Transverse colon (tissue), 4 donors: ENCODE measurements around the gene ARHGEF16. TPM values are rescaled to one million over a fixed set of nuclear protein-coding genes. Genes with fewer than 3 reads are reported as not detected.

Experiments used
- DNase-seq: peaks from one replicate; pipeline ENCODE4 v3.0.0-alpha.2; 2019
- H3K27ac ChIP-seq, 4 donors: fragments of 200-600 bp; sonication (generic); 2 replicates each; pipeline ENCODE4 v1.5.1; 2016 to 2018; ENCODE audit warnings: inconsistent platforms in 4 of 4
- H3K27me3 ChIP-seq: fragments of 200-600 bp; sonication (generic); 2 replicates; pipeline ENCODE4 v1.5.1; 2017; ENCODE audit warnings: inconsistent platforms
- H3K36me3 ChIP-seq, 4 donors: fragments of 200-600 bp; sonication (generic); 2 replicates each; pipeline ENCODE4 v1.5.1; 2017 to 2019; ENCODE audit warnings: inconsistent platforms in 4 of 4
- H3K4me1 ChIP-seq, 4 donors: fragments of 200-600 bp; sonication (generic); 2 replicates each; pipeline ENCODE4 v1.5.1; 2017 to 2020; ENCODE audit warnings: inconsistent platforms in 4 of 4
- H3K4me3 ChIP-seq, 4 donors: fragments of 200-600 bp; sonication (generic); 1 replicate in 1 of 4; 2 replicates in 3 of 4; pipeline versions ENCODE4 v1.5.1 to v1.6.1; 2017 to 2019; ENCODE audit warnings: inconsistent platforms in 4 of 4
- H3K9me3 ChIP-seq, 2 donors: fragments of 200-600 bp; sonication (generic); 2 replicates each; pipeline ENCODE4 v1.5.1; 2017 to 2019; ENCODE audit warnings: inconsistent platforms in 2 of 2
- EP300 ChIP-seq: sonication (generic); formaldehyde crosslinking; IDR thresholded peaks from one replicate; pipeline ENCODE4 v1.6.1; 2017; ENCODE audit warnings: antibody characterized with exemption, low read depth
- POLR2A ChIP-seq: fragments of 450-650 bp; IDR thresholded peaks from one replicate; pipeline ENCODE4 v1.6.1; 2016; ENCODE audit warnings: antibody characterized with exemption, mild to moderate bottlenecking, moderate library complexity
- POLR2AphosphoS5 ChIP-seq, 3 donors: sonication (generic); formaldehyde crosslinking; IDR thresholded peaks; one replicate each; pipeline ENCODE4 v1.6.1; 2016; ENCODE audit warnings: antibody characterized with exemption in 3 of 3
- WGBS, 2 donors: methylation state at CpG; one replicate each; pipeline ENCODE4 v1.1.5; 2018; ENCODE audit warnings: low coverage in 1 of 2; 5-methylcytosine and 5-hydroxymethylcytosine counted together
- in situ Hi-C, 4 donors: fragments of 200-750 bp; cut with MboI; loops; one replicate each; pipeline versions ENCODE4 v1.15.0 to v1.15.1; 2017; ENCODE audit warnings: low sequenced_read_pairs in 3 of 4, low pct_ligation_motif_present in 1 of 4, low pct_unique_long_range_greater_than_20kb in 1 of 4
- intact Hi-C: fragments of 100-400 bp; cut with DNase I; formaldehyde crosslinking; loops from one replicate; pipeline ENCODE4 v1.15.1; 2023; ENCODE audit warnings: low total_unique reads
- total RNA-seq, 4 donors: library from RNA; depleted of rRNA; stranded (reverse); fragments of >200 nt; gene quantifications; one replicate each; pipeline ENCODE4 v1.1.0, GENCODE V29; 2016
- TF ChIP-seq, protein P1 (sequence below), 5 experiments: fragments of 200-600 bp in 3 of 5; fragments of 450-650 bp in 2 of 5; sonication (generic) in 3 of 5; IDR thresholded peaks; 1 replicate in 2 of 5; 2 replicates in 3 of 5; pipeline ENCODE4 v1.5.1; 2016 to 2017; ENCODE audit warnings: antibody characterized with exemption in 5 of 5, inconsistent platforms in 3 of 5, mild to moderate bottlenecking in 2 of 5, moderate library complexity in 1 of 5

Gene ARHGEF16
- total RNA-seq, 4 donors from 2014 or later = 104 to 240 (median 145) TPM

DNA sequence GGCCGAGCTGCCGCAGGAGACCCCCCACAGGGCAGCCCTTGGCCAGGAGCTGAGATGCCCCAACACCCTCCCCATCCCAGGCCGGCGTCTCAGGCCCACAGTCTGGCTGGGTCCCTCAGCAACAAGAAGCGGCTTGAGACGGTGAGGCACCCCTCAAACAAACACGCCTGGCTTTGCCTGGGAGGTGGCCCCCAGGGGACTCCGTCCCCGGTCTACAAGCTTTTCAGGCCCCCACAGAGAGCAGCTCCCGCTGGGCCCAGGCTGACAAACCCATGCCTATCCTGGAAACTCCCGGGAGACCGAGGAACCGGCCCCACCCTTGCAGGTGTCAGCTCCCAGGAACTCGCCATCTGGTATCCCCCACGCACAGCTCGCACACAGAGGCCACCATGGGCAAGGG, 67.0 kb downstream of the ARHGEF16 start:
- Histone ChIP-seq H3K27ac (no peak overlapping the region), H3K4me3 (no peak overlapping the region), H3K27me3 (no peaks in the 10 kb centered on the region), H3K36me3 (no peaks in the 10 kb centered on the region), H3K9me3 (no peaks in the 10 kb centered on the region), H3K4me1 (no peaks in the 10 kb centered on the region)
- intact Hi-C loops (no loop called here), in situ Hi-C loops (no loop called here)
- WGBS, 2 donors = 95% methylated on average over 15 of the region's 16 CpGs; no CpG with 5 or more reads in 1 of the 2 donors
- no peak for DNase-seq
- TF ChIP-seq POLR2A = no peak
- TF ChIP-seq, protein P1, sequence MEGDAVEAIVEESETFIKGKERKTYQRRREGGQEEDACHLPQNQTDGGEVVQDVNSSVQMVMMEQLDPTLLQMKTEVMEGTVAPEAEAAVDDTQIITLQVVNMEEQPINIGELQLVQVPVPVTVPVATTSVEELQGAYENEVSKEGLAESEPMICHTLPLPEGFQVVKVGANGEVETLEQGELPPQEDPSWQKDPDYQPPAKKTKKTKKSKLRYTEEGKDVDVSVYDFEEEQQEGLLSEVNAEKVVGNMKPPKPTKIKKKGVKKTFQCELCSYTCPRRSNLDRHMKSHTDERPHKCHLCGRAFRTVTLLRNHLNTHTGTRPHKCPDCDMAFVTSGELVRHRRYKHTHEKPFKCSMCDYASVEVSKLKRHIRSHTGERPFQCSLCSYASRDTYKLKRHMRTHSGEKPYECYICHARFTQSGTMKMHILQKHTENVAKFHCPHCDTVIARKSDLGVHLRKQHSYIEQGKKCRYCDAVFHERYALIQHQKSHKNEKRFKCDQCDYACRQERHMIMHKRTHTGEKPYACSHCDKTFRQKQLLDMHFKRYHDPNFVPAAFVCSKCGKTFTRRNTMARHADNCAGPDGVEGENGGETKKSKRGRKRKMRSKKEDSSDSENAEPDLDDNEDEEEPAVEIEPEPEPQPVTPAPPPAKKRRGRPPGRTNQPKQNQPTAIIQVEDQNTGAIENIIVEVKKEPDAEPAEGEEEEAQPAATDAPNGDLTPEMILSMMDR (IDR thresholded peaks at IDR 0.05) = no peak
- no peak for TF ChIP-seq POLR2AphosphoS5 (IDR thresholded peaks at IDR 0.05)
- no peak for TF ChIP-seq EP300

DNA sequence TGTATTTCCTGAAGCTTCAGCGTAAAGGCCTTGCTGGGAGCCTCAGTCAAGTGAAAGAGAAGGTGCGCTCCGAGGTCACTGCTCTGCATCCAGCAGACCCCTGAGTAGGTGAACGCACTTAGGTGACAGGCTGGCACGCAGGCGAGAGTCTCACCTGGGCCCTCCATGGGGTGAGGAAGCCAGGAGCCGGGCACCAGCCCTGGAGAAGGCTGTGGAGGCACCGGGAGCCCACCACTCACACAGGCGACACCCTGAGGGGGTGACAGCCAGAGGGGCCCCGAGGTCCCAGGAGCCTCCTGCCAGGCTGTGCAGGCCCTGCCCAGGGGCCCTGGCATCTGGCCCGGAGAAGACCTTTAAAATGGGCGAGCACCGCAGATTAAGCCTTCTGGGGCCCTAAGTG, 67.6 kb downstream of the ARHGEF16 start:
- intact Hi-C loops (no loop called here), in situ Hi-C loops (no loop called here)
- Histone ChIP-seq H3K27ac (no peak overlapping the region), H3K27me3 (no peaks in the 10 kb centered on the region), H3K4me3 (no peak overlapping the region), H3K36me3 (no peaks in the 10 kb centered on the region), H3K4me1 (no peaks in the 10 kb centered on the region), H3K9me3 (no peaks in the 10 kb centered on the region)
- no peak for TF ChIP-seq EP300
- TF ChIP-seq, protein P1 (IDR thresholded peaks at IDR 0.05) = no peak
- TF ChIP-seq POLR2A = no peak
- TF ChIP-seq POLR2AphosphoS5 (IDR thresholded peaks at IDR 0.05) = no peak
- 82% methylated on average over 10 of the region's 13 CpGs; no CpG with 5 or more reads in 1 of the 2 donors for WGBS, 2 donors
- no peak for DNase-seq

DNA sequence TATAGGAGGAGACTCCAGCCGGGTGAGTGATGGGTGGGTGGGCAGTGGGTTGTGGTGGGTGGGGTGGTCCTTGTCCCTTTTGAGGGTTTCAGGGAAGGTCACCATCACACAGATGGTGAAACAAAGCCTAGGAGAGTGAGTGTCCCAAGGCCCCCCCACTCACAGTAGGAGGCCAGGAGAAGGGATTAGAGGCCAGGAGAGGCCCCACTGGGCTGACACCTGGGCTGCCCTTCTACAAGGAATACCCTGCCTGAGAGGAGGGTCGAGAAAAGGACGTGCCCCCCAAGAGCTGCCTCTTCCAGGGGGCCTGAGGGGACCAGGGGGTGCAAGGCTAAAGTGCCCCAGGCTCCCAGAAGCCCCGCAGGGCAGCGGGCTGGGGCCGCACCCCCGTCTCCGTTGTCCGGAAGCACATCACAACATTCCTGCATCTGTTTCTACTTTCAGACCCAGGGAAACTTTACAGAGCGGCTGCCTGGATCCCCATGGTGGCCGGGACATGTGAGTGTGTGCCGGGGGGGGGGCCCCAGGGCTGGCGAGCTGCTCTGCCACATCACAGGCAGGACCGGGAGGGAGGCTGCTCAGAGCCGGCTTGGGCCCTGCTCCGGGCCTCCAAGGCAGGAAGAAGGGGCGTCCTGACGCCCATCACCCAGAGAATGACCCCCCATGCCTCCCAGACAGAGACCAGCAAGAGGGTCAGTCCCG, 68.2 kb downstream of the ARHGEF16 start:
- Histone ChIP-seq H3K9me3 (no peaks in the 10 kb centered on the region), H3K27ac (no peak overlapping the region), H3K4me3 (no peak overlapping the region), H3K4me1 (no peaks in the 10 kb centered on the region), H3K27me3 (no peaks in the 10 kb centered on the region), H3K36me3 (no peaks in the 10 kb centered on the region)
- DNase-seq = no peak
- intact Hi-C loops = no loop called here
- in situ Hi-C loops = no loop called here
- 78% methylated on average over 17 of the region's 19 CpGs; no CpG with 5 or more reads in 1 of the 2 donors for WGBS, 2 donors
- no peak for TF ChIP-seq POLR2AphosphoS5 (IDR thresholded peaks at IDR 0.05)
- TF ChIP-seq, protein P1 (IDR thresholded peaks at IDR 0.05) = no peak
- TF ChIP-seq POLR2A = no peak
- no peak for TF ChIP-seq EP300

DNA sequence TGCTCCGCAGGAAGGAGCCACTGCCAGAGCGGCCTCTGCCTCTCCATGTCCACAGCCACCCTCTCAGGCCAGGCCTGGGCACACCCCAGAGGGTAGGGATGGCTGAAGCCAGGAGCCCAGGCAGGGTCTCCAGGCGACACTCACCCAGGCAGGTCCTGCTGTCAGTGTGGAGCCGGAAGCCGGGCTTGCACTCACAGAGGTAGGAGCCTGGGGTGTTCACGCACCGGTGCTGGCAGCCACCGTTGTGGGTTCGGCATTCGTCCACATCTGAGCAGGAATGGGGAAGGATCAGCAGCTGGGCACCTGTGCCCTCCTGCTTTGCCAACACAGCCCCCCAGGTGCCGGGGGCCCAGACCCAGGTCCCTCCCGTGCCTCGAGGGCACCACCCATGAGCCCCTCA, 69.5 kb downstream of the ARHGEF16 start:
- Histone ChIP-seq H3K4me3 (no peak overlapping the region), H3K4me1 (peaks cover 0 to under 1% (median 0%) of the 10 kb centered on the region in 4 donors), H3K27ac (no peak overlapping the region), H3K36me3 (no peaks in the 10 kb centered on the region), H3K27me3 (no peaks in the 10 kb centered on the region), H3K9me3 (no peaks in the 10 kb centered on the region)
- intact Hi-C loops = no loop called here
- in situ Hi-C loops = no loop called here
- 92% methylated on average over 7 of the region's 13 CpGs; no CpG with 5 or more reads in 1 of the 2 donors for WGBS, 2 donors
- TF ChIP-seq POLR2A (no peak), EP300 (no peak), POLR2AphosphoS5 (IDR thresholded peaks at IDR 0.05) (no peak)
- TF ChIP-seq, protein P1 (IDR thresholded peaks at IDR 0.05) = no peak
- no peak for DNase-seq
